ENCODE data around the gene SIGLEC12.

GRCh38 chr19:51511353-51511752 is 9.8 kb upstream of the SIGLEC12 start:
- TF ChIP-seq CTCF (optimal IDR thresholded peaks at IDR 0.05 in 1 of 3, IDR thresholded peaks at IDR 0.05 in 1 of 3, conservative IDR thresholded peaks at IDR 0.05 in 1 of 3; ENCODE audit: extremely low read depth in 1 of 3, insufficient read depth in 2 of 3, low read length in 3 of 3) (peak in 1 of 3 experiments; percentile 48), EZH2 (IDR thresholded peaks at IDR 0.05; ENCODE audit: low read length) (no peak)

All from keratinocyte (primary cell).